ENCODE data around the gene GALR2.

GALR2 gene

GRCh38 chr17:76125922-76126321 is 51.3 kb downstream of the GALR2 start:
- DNase-seq (ENCODE audit: low spot score): no peak
